OCI-LY1 (cell line): ENCODE data around the gene RABGAP1L.

Source experiments
- CTCF ChIP-seq: fragments of 200-600 bp; sonication (generic), shearing (Covaris generic); IDR thresholded peaks from 2 replicates; pipeline ENCODE4 v1.5.1; 2017; ENCODE audit warnings: mild to moderate bottlenecking, antibody characterized with exemption, low read length, moderate library complexity, mixed read lengths
- EZH2 ChIP-seq: fragments of 200-600 bp; sonication (generic), shearing (Covaris generic); IDR thresholded peaks from 2 replicates; pipeline ENCODE4 v1.8.0; 2017; ENCODE audit warnings: borderline replicate concordance, mixed run types, mild to moderate bottlenecking, antibody characterized with exemption, low read length, moderate library complexity, mixed read lengths

- no peak for TF ChIP-seq CTCF
- no peak for TF ChIP-seq EZH2
These were observed 41.4 kb downstream of the RABGAP1L start for GRCh38 chr1:174200746-174201145.
